ENCODE data around the gene CDK1.

The CDK1 gene

GRCh38 chr10:60767424-60767823 lies 10.9 kb upstream of the CDK1 start:
- no peaks in the 10 kb centered on the region for H3K9me2 ChIP-seq (replicated peaks; ENCODE audit: insufficient read depth, low read length)
- H3K4me3 ChIP-seq (ENCODE audit: insufficient read depth, low read length, poor library complexity, severe bottlenecking) = no peak overlapping the region
- H3K79me2 ChIP-seq (ENCODE audit: insufficient read depth, low read length) = no peaks in the 10 kb centered on the region
- no peak overlapping the region for H3K27ac ChIP-seq (ENCODE audit: low read depth, low read length)
- H3K9me3 ChIP-seq (ENCODE audit: insufficient read depth, low read length) = no peaks in the 10 kb centered on the region
- no peaks in the 10 kb centered on the region for H4K20me1 ChIP-seq (ENCODE audit: low read depth, low read length)
- no peaks in the 10 kb centered on the region for H3K27me3 ChIP-seq (ENCODE audit: low read length)
- H3K4me2 ChIP-seq (ENCODE audit: low read depth, low read length, poor library complexity, severe bottlenecking) = no peak overlapping the region
- no peaks in the 10 kb centered on the region for H3K36me3 ChIP-seq (ENCODE audit: low read length)
- H3F3A ChIP-seq (ENCODE audit: insufficient read depth) = no peaks in the 10 kb centered on the region
- TF ChIP-seq CTCF (IDR thresholded peaks at IDR 0.05; ENCODE audit: insufficient read depth, low read length, poor library complexity, severe bottlenecking) = no peak
- no peak for TF ChIP-seq EZH2phosphoT487 (conservative IDR thresholded peaks at IDR 0.05; ENCODE audit: low read length)
- H3K9ac ChIP-seq (ENCODE audit: low read length) = no peak overlapping the region
- no peak overlapping the region for H2AFZ ChIP-seq (ENCODE audit: low read depth, low read length, severe bottlenecking)

GRCh38 chr10:60769406-60769805 lies 8.9 kb upstream of the CDK1 start:
- Histone ChIP-seq H3K79me2 (ENCODE audit: insufficient read depth, low read length) (no peaks in the 10 kb centered on the region), H2AFZ (ENCODE audit: low read depth, low read length, severe bottlenecking) (no peak overlapping the region), H3K9me3 (ENCODE audit: insufficient read depth, low read length) (no peaks in the 10 kb centered on the region), H3K4me3 (ENCODE audit: insufficient read depth, low read length, poor library complexity, severe bottlenecking) (no peak overlapping the region), H3K9ac (ENCODE audit: low read length) (no peak overlapping the region), H3F3A (ENCODE audit: insufficient read depth) (no peaks in the 10 kb centered on the region), H3K27me3 (ENCODE audit: low read length) (no peaks in the 10 kb centered on the region), H3K27ac (ENCODE audit: low read depth, low read length) (no peak overlapping the region), H3K9me2 (replicated peaks; ENCODE audit: insufficient read depth, low read length) (no peaks in the 10 kb centered on the region), H4K20me1 (ENCODE audit: low read depth, low read length) (no peaks in the 10 kb centered on the region), H3K36me3 (ENCODE audit: low read length) (no peaks in the 10 kb centered on the region), H3K4me2 (ENCODE audit: low read depth, low read length, poor library complexity, severe bottlenecking) (no peak overlapping the region)
- TF ChIP-seq EZH2phosphoT487 (conservative IDR thresholded peaks at IDR 0.05; ENCODE audit: low read length) (no peak), CTCF (IDR thresholded peaks at IDR 0.05; ENCODE audit: insufficient read depth, low read length, poor library complexity, severe bottlenecking) (no peak)

GRCh38 chr10:60777696-60778213 lies 523 bp upstream of the CDK1 start:
- Histone ChIP-seq H3K4me3 (ENCODE audit: insufficient read depth, low read length, poor library complexity, severe bottlenecking) (peak overlapping the region; percentile 58), H3K9ac (ENCODE audit: low read length) (peak overlapping the region; percentile 99), H3K27ac (ENCODE audit: low read depth, low read length) (0 out of 2 replicates have a peak overlapping the region, but pooled peaks have one; percentile 31), H3K27me3 (ENCODE audit: low read length) (no peaks in the 10 kb centered on the region), H2AFZ (ENCODE audit: low read depth, low read length, severe bottlenecking) (peak overlapping the region; percentile 87), H3K4me2 (ENCODE audit: low read depth, low read length, poor library complexity, severe bottlenecking) (peak overlapping the region; percentile 99), H3K36me3 (ENCODE audit: low read length) (peaks cover 39% of the 10 kb centered on the region), H3F3A (ENCODE audit: insufficient read depth) (peaks cover 5% of the 10 kb centered on the region; the same call in 1 of the 2 replicates), H3K9me3 (ENCODE audit: insufficient read depth, low read length) (no peaks in the 10 kb centered on the region), H3K79me2 (ENCODE audit: insufficient read depth, low read length) (peaks cover 45% of the 10 kb centered on the region), H3K9me2 (replicated peaks; ENCODE audit: insufficient read depth, low read length) (no peaks in the 10 kb centered on the region), H4K20me1 (ENCODE audit: low read depth, low read length) (peaks cover 36% of the 10 kb centered on the region)
- no peak for TF ChIP-seq EZH2phosphoT487 (conservative IDR thresholded peaks at IDR 0.05; ENCODE audit: low read length)
- no peak for TF ChIP-seq CTCF (IDR thresholded peaks at IDR 0.05; ENCODE audit: insufficient read depth, low read length, poor library complexity, severe bottlenecking)

Measured in SU-DHL-6 (cell line).